Measurements from ENCODE around the gene TM2D3.

Gene TM2D3

GRCh38 chr15:101602801-101603200, 49.4 kb downstream of the TM2D3 start:
- DNase-seq (ENCODE audit: low spot score) = no peak

GRCh38 chr15:101600035-101600434, 52.1 kb downstream of the TM2D3 start:
- no peak for DNase-seq (ENCODE audit: low spot score)

GRCh38 chr15:101599091-101599490, 53.1 kb downstream of the TM2D3 start:
- no peak for DNase-seq (ENCODE audit: low spot score)

GRCh38 chr15:101597360-101597928, 54.7 kb downstream of the TM2D3 start:
- DNase-seq (ENCODE audit: low spot score) = no peak

GRCh38 chr15:101596633-101597032, 55.5 kb downstream of the TM2D3 start:
- no peak for DNase-seq (ENCODE audit: low spot score)
